Panc1 (cell line): Measurements from ENCODE around the gene EMC1. TPM values are rescaled to one million over a fixed set of nuclear protein-coding genes. Genes with fewer than 3 reads are reported as not detected.

ENCODE experiments used
- ATAC-seq: fragments of 200-7000 bp; cut with Tn5 transposase; 2 replicates; pipeline ENCODE4 v1.9.1; 2020; ENCODE audit warnings: mild to moderate bottlenecking, moderate library complexity
- BruUV-seq: library from RNA; stranded (reverse); fragments of 400-500 nt; replicated peaks from 2 replicates; lab custom pipeline; 2021; lab: Mats Ljungman, UMichigan
- CTCF ChIA-PET: fragments of 300-600 bp; sonication (Branson Sonifier 250); formaldehyde crosslinking; loops from one replicate; lab custom pipeline; 2022; ENCODE audit warnings: antibody characterized with exemption; lab: Charles Lee
- POLR2A ChIA-PET: fragments of 300-600 bp; sonication (Branson Sonifier 250); formaldehyde crosslinking; loops from one replicate; lab custom pipeline; 2022; ENCODE audit warnings: antibody characterized with exemption; lab: Charles Lee
- DNase-seq: peaks from one replicate; pipeline ENCODE4 v3.0.0-alpha.2; 2010; ENCODE audit warnings: low read depth, low spot score
- H3K27ac ChIP-seq: 2 replicates; pipeline ENCODE4 v1.5.1; 2011; ENCODE audit warnings: mild to moderate bottlenecking, low read length, inconsistent platforms
- H3K27me3 ChIP-seq: fragments of 200-500 bp; sonication (Bioruptor generic); 2 replicates; pipeline ENCODE4 v1.6.0; 2014; ENCODE audit warnings: low read length, inconsistent platforms; ENCODE audit not compliant: control insufficient read depth, insufficient read depth
- H3K36me3 ChIP-seq: fragments of 200-500 bp; sonication (Bioruptor generic); 2 replicates; pipeline ENCODE4 v1.5.1; 2014; ENCODE audit warnings: inconsistent platforms, mild to moderate bottlenecking, low read length, moderate library complexity; ENCODE audit not compliant: control insufficient read depth, insufficient read depth
- H3K4me1 ChIP-seq: 2 replicates; pipeline ENCODE4 v1.5.1; 2011; ENCODE audit warnings: inconsistent platforms, mild to moderate bottlenecking, low read length, moderate library complexity; ENCODE audit not compliant: control insufficient read depth, insufficient read depth
- H3K4me3 ChIP-seq, 2 experiments: 2 replicates each; pipeline ENCODE4 v1.5.1; 2011 to 2012; ENCODE audit warnings: low read depth in 2 of 2, low read length in 2 of 2, mild to moderate bottlenecking in 2 of 2, inconsistent platforms in 1 of 2, moderate library complexity in 1 of 2
- H3K9me3 ChIP-seq: fragments of 200-500 bp; sonication (Bioruptor generic); 2 replicates; pipeline ENCODE4 v1.5.1; 2014; ENCODE audit warnings: low read depth, mild to moderate bottlenecking, inconsistent platforms, low read length, moderate library complexity; ENCODE audit not compliant: control insufficient read depth, insufficient read depth
- CTCF ChIP-seq: fragments of 450-650 bp; IDR thresholded peaks from 2 replicates; pipeline ENCODE4 v1.5.1; 2017; ENCODE audit warnings: mild to moderate bottlenecking
- POLR2AphosphoS5 ChIP-seq: IDR thresholded peaks from 2 replicates; pipeline ENCODE4 v1.6.1; 2012; ENCODE audit warnings: mild to moderate bottlenecking, low read depth, low read length, moderate library complexity
- REST ChIP-seq, 2 experiments: IDR thresholded peaks; 2 replicates each; pipeline ENCODE4 v1.6.1; 2011 to 2012; ENCODE audit warnings: low read depth in 2 of 2, control low read depth in 1 of 2, low read length in 1 of 2, mild to moderate bottlenecking in 1 of 2, moderate library complexity in 1 of 2; ENCODE audit not compliant: insufficient read depth in 1 of 2
- SIN3A ChIP-seq: IDR thresholded peaks from 2 replicates; pipeline ENCODE4 v1.6.1; 2012; ENCODE audit warnings: low read depth, mild to moderate bottlenecking, low read length, moderate library complexity, borderline replicate concordance; ENCODE audit not compliant: insufficient read depth
- TCF7L2 ChIP-seq: IDR thresholded peaks from 2 replicates; pipeline ENCODE4 v1.6.1; 2011; ENCODE audit warnings: mild to moderate bottlenecking, low read depth, low read length, inconsistent platforms
- in situ Hi-C: cut with HindIII; loops from 2 replicates; pipeline ENCODE4 v1.10.0; 2016; ENCODE audit warnings: low sequenced_read_pairs, low pct_unique_long_range_greater_than_20kb
- intact Hi-C: fragments of 100-400 bp; cut with micrococcal nuclease; formaldehyde crosslinking; loops from one replicate; pipeline ENCODE4 v1.10.0; 2022; ENCODE audit not compliant: unreplicated experiment
- total RNA-seq: library from RNA; stranded (reverse); gene quantifications from one replicate; pipeline ENCODE4 v1.2.1, GENCODE V29; 2021; ENCODE audit not compliant: unreplicated experiment

Gene EMC1
- total RNA-seq, 1 experiment from 2014 or later, result 103 TPM

GRCh38 chr1:19179597-19180264 lies 71.6 kb downstream of the EMC1 start:
- intact Hi-C loops, result no loop called here
- Histone ChIP-seq H3K9me3 (no peaks in the 10 kb centered on the region), H3K4me1 (no peaks in the 10 kb centered on the region), H3K27ac (no peak overlapping the region), H3K36me3 (peaks cover 62% of the 10 kb centered on the region), H3K27me3 (no peaks in the 10 kb centered on the region), H3K4me3 (no peak overlapping the region)
- TF ChIP-seq CTCF (peak; percentile 51), POLR2AphosphoS5 (no peak)
- ChIA-PET POLR2A (no interaction called here), CTCF (interaction anchor here (0.5 kb wide), 1 partner anchor 266 kb away, joined by 3 read pairs; no protein-coding TSS in a partner anchor)
- BruUV-seq, result no TSS peak
- in situ Hi-C loops, result no loop called here
- ATAC-seq, result peak; percentile 69; the same call in 1 of the 2 replicates
- DNase-seq, result peak; percentile 7

- ChIA-PET CTCF (interaction anchor here (0.5 kb wide), 1 partner anchor 266 kb away, joined by 3 read pairs; no protein-coding TSS in a partner anchor), POLR2A (no interaction called here)
- no peak for TF ChIP-seq TCF7L2
- TF ChIP-seq SIN3A, result no peak
- no peak for TF ChIP-seq REST (IDR thresholded peaks at IDR 0.05; ENCODE audit: insufficient read depth in 1 of 2, low read depth in 2 of 2, low read length in 1 of 2)
- no peak for TF ChIP-seq POLR2AphosphoS5
- no peak for TF ChIP-seq CTCF
- no peak for DNase-seq
- no peaks in the 10 kb centered on the region for H3K27me3 ChIP-seq
- in situ Hi-C loops (no loop called here), intact Hi-C loops (no loop called here)
- ATAC-seq, result no peak
- no peak overlapping the region for H3K4me3 ChIP-seq
- BruUV-seq, result no TSS peak
- H3K4me1 ChIP-seq, result no peaks in the 10 kb centered on the region
- no peak overlapping the region for H3K27ac ChIP-seq
- peaks cover 61% of the 10 kb centered on the region for H3K36me3 ChIP-seq
- H3K9me3 ChIP-seq, result no peaks in the 10 kb centered on the region
Observed at GRCh38 chr1:19178734-19179398, 72.5 kb downstream of the EMC1 start.
